Measurements from ENCODE around the gene PLXNB2. TPM values are rescaled to one million over a fixed set of nuclear protein-coding genes. Genes with fewer than 3 reads are reported as not detected.
"Not testable (repeated sequence)": the region's sequence is repeated elsewhere in the genome, so short reads cannot be mapped to it uniquely, and the experiment has no call there.

Gene PLXNB2
- total and polyA plus RNA-seq, 2 experiments from 2014 or later = 83.2 to 195 TPM

DNA sequence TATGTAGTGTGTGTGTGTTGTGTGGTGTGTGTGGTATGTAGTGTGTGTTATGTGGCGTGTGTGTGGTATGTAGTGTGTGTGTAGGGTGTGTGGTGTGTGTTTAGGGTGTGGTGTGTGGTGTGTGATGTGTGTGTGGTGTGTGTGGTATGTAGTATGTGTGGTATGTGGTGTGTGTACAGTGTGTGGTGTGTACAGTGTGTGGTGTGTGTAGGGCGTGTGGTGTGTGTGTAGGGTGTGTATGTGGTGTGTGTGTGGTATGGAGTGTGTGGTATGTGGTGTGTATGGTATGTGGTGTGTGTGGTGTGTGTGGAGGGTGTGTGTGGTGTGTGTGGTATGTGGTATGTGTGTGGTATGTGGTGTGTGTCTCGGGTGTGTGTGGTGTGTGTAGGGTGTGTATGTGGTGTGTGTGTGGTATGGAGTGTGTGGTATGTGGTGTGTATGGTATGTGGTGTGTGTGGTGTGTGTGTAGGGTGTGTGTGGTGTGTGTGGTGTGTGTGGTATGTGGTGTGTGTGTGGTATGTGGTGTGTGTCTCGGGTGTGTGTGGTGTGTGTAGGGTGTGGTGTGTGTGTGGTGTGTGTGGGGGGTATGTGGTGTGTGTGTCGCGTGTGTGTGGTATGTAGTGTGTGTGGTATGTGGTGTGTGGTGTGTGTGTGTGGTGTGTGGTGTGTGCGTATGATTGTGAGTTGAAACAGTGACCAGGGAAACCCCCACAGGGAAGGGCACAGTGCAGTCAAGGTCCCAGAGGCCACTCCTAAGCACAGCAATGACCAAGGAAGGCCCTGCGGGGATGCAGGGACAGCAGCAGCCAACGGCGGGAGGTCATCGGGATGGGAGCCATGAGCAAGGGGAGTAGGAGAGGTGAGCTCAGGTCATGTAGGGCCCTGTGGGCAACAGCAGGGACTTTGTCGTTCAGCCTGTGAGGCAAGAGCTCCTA lies 32.8 kb upstream of the PLXNB2 start:
- no peaks in the 10 kb centered on the region for H3K4me1 ChIP-seq (ENCODE audit: low read depth)
- H3K27me3 ChIP-seq = no peaks in the 10 kb centered on the region
- H3K36me3 ChIP-seq = no peaks in the 10 kb centered on the region
- TF ChIP-seq, protein P1, sequence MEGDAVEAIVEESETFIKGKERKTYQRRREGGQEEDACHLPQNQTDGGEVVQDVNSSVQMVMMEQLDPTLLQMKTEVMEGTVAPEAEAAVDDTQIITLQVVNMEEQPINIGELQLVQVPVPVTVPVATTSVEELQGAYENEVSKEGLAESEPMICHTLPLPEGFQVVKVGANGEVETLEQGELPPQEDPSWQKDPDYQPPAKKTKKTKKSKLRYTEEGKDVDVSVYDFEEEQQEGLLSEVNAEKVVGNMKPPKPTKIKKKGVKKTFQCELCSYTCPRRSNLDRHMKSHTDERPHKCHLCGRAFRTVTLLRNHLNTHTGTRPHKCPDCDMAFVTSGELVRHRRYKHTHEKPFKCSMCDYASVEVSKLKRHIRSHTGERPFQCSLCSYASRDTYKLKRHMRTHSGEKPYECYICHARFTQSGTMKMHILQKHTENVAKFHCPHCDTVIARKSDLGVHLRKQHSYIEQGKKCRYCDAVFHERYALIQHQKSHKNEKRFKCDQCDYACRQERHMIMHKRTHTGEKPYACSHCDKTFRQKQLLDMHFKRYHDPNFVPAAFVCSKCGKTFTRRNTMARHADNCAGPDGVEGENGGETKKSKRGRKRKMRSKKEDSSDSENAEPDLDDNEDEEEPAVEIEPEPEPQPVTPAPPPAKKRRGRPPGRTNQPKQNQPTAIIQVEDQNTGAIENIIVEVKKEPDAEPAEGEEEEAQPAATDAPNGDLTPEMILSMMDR (IDR thresholded peaks at IDR 0.05; ENCODE audit: low read depth, low read length) = no peak
- H3K9me3 ChIP-seq (ENCODE audit: low read depth) = no peaks in the 10 kb centered on the region
- peak; percentile 18 to 48 for DNase-seq (ENCODE audit: low read depth in 1 of 2, low spot score in 1 of 2)
- H3K4me3 ChIP-seq = no peak overlapping the region
- H3K27ac ChIP-seq = no peak overlapping the region

DNA sequence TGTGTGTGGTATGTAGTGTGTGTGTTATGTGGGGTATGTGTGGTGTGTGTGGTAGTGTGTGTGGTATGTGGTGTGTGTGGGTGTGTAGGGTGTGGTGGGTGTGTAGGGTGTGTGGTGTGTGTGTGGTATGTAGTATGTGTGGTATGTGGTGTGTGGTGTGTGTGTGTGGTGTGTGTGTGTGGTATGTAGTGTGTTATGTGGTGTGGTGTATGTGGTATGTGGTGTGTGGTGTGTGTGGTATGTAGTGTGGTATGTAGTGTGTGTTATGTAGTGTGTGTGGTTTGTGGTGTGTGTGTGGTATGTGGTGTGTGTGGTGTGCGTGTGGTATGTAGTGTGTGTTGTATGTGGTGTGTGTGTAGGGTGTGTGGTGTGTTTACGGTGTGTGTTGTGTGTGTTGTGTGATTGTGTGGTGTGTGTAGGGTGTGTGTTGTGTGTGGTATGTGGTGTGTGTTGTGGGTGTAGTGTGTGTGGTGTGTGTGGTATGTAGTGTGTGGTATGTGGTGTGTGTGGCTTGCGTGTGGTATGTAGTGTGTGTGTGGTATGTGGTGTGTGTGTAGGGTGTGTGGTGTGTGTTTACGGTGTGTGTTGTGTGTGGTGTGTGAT lies 31.5 kb upstream of the PLXNB2 start:
- no peak for DNase-seq (ENCODE audit: low read depth in 1 of 2, low spot score in 1 of 2)
- no peak overlapping the region for H3K4me3 ChIP-seq
- TF ChIP-seq, protein P1 (IDR thresholded peaks at IDR 0.05; ENCODE audit: low read depth, low read length) = no peak
- H3K9me3 ChIP-seq (ENCODE audit: low read depth) = no peaks in the 10 kb centered on the region
- no peaks in the 10 kb centered on the region for H3K36me3 ChIP-seq
- H3K4me1 ChIP-seq (ENCODE audit: low read depth) = no peaks in the 10 kb centered on the region
- no peaks in the 10 kb centered on the region for H3K27me3 ChIP-seq
- H3K27ac ChIP-seq = no peak overlapping the region

- H3K4me1 ChIP-seq (ENCODE audit: low read depth) = no peaks in the 10 kb centered on the region
- no peaks in the 10 kb centered on the region for H3K36me3 ChIP-seq
- no peaks in the 10 kb centered on the region for H3K27me3 ChIP-seq
- DNase-seq (ENCODE audit: low read depth in 1 of 2, low spot score in 1 of 2) = no peak
- H3K27ac ChIP-seq = no peak overlapping the region
- H3K9me3 ChIP-seq (ENCODE audit: low read depth) = no peaks in the 10 kb centered on the region
- H3K4me3 ChIP-seq = no peak overlapping the region
- TF ChIP-seq, protein P1 (IDR thresholded peaks at IDR 0.05; ENCODE audit: low read depth, low read length) = no peak
These were observed 30.7 kb upstream of the PLXNB2 start for GRCh38 chr22:50338042-50338573.

DNA sequence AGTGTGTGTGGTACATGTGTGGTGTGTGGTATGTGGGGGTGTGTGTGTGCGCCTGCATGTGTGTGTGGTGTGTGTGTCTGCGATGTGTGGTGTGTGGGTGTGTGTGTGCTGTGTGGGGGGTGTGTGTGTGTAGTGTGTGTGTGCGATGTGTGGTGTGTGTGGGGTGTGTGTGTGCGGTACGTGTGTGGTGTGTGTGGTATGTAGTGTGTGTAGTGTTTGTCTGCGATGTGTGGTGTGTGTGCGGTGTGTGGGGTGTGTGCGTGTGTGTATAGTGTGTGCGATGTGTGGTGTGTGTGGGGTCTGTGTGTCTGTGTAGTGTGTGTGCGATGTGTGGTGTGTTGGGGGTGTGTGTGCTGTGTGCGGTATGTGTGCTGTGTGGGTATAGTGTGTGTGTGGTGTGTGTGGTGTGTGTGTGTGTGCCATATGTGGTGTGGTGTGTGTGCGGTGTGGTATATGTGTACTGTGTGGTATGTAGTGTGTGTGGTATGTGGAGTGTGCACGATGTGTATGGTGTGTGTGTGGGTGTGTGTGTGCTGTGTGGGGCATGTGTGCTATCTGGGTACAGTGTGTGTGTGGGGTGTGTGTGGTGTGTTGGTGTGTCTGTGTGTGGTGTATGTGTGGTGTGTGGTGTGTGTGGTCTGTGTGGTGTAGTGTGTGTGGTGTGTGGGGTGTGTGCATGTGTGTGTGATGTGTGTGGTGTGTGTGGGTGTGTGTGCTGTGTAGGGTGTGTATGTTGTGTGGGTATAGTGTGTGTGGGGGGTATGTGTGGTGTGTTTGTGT lies 30.0 kb upstream of the PLXNB2 start:
- Histone ChIP-seq H3K36me3 (no peaks in the 10 kb centered on the region), H3K27me3 (no peaks in the 10 kb centered on the region), H3K27ac (no peak overlapping the region), H3K9me3 (ENCODE audit: low read depth) (no peaks in the 10 kb centered on the region), H3K4me3 (no peak overlapping the region), H3K4me1 (ENCODE audit: low read depth) (no peaks in the 10 kb centered on the region)
- TF ChIP-seq, protein P1 (IDR thresholded peaks at IDR 0.05; ENCODE audit: low read depth, low read length) = no peak
- DNase-seq (ENCODE audit: low read depth in 1 of 2, low spot score in 1 of 2) = no peak

DNA sequence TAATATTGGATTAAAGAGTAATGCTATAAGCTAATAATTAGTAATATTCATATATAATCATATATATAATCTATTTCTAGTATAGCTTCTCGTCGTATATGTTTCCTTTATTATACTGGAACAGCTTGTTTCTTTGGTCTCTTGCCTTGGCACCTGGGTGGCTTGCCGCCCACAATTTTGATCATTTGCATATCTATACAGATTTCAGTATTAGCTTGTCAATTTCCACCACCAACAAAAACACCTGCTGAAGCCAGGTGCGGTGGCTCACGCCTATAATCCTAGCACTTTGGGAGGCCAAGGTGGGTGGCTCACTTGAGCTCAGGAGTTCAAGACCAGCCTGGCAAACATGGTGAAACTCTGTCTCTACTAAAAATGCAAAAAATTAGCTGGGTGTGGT lies 27.0 kb upstream of the PLXNB2 start:
- not testable (repeated sequence) for H3K4me1 ChIP-seq (ENCODE audit: low read depth); H3K36me3 ChIP-seq; H3K9me3 ChIP-seq (ENCODE audit: low read depth); DNase-seq (ENCODE audit: low read depth in 1 of 2, low spot score in 1 of 2); H3K27ac ChIP-seq; H3K27me3 ChIP-seq; H3K4me3 ChIP-seq

Data from cardiac muscle cell (in vitro differentiated cells and primary cell).